Measurements from ENCODE around the gene ARVCF.

GRCh38 chr22:20009018-20009491 is 7.6 kb downstream of the ARVCF start:
- TF ChIP-seq CTCF (IDR thresholded peaks at IDR 0.05) (no peak), EP300 (IDR thresholded peaks at IDR 0.05) (no peak), POLR2A (IDR thresholded peaks at IDR 0.05) (no peak)
